ENCODE results near the gene XRN1. TPM values are rescaled to one million over a fixed set of nuclear protein-coding genes. Genes with fewer than 3 reads are reported as not detected.

The XRN1 gene
- total RNA-seq, 6 donors from 2014 or later, result 34.1 to 60.5 (median 38.4) TPM

DNA sequence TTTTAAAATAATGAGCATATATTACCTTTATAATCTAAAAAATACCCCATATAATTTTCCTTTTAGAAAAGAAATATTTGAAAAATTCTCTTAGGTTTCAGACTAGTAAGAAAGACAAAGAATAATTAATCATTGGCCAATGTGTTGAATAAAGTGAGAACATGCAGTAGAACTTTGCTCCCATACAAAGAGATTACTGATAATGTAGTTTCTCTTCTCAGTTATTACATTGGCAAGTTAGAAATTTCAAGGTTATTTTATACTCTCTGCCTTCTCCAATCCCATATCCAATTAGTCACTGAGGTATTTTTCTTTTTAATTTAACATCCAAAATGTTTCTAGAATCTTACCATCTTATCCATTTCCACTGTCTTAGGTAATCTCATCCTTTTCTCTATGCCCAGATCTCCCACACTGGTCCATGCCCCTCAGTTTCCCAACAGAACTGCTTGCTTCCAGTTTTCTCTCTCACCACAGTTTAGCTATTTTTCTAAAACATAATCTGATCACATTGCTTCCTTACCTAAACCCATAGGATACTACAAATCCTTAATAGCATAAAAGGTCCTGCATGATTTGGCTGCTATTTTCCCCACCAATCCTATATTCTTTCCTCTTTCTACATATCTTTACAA, 10.8 kb downstream of the XRN1 start:
- no peak overlapping the region for H3K27ac ChIP-seq
- peaks cover 0 to 6% (median 4%) of the 10 kb centered on the region in 4 donors for H3K4me1 ChIP-seq
- no peak for DNase-seq
- ATAC-seq (ENCODE audit: low FRiP score in 2 of 2), result no peak
- H3K36me3 ChIP-seq, result peaks cover 0 to 15% (median 2%) of the 10 kb centered on the region in 4 donors
- no peak overlapping the region for H3K4me3 ChIP-seq
- TF ChIP-seq EP300 (IDR thresholded peaks at IDR 0.05), result no peak
- H3K27me3 ChIP-seq, result no peaks in the 10 kb centered on the region
- H3K9me3 ChIP-seq, result no peaks in the 10 kb centered on the region

DNA sequence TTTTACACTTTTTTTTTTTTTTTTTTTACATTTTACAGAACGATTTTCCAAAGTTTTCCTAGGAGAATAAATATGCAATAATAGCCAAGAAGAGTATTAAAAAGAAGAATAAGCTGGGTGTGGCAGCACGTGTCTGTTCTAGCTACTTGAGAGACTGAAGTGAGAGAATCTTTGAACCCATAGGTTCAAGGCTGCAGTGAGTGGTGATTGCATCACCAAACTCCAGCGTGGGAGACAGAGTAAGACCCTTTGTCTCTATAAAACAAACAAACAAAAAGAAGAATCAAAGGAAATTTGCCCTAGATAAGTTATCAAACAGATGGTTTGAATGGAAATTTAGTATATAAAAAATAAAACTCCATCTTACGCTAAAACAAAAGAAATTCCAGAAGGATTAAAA, 13.3 kb downstream of the XRN1 start:
- no peak overlapping the region for H3K27ac ChIP-seq
- 58 to 69% methylated on average over 4 of the region's 4 CpGs for whole genome bisulfite sequencing, 2 donors
- H3K27me3 ChIP-seq, result no peaks in the 10 kb centered on the region
- TF ChIP-seq, protein P1, sequence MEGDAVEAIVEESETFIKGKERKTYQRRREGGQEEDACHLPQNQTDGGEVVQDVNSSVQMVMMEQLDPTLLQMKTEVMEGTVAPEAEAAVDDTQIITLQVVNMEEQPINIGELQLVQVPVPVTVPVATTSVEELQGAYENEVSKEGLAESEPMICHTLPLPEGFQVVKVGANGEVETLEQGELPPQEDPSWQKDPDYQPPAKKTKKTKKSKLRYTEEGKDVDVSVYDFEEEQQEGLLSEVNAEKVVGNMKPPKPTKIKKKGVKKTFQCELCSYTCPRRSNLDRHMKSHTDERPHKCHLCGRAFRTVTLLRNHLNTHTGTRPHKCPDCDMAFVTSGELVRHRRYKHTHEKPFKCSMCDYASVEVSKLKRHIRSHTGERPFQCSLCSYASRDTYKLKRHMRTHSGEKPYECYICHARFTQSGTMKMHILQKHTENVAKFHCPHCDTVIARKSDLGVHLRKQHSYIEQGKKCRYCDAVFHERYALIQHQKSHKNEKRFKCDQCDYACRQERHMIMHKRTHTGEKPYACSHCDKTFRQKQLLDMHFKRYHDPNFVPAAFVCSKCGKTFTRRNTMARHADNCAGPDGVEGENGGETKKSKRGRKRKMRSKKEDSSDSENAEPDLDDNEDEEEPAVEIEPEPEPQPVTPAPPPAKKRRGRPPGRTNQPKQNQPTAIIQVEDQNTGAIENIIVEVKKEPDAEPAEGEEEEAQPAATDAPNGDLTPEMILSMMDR (IDR thresholded peaks at IDR 0.05), result no peak
- TF ChIP-seq EP300 (IDR thresholded peaks at IDR 0.05) (no peak), POLR2A (IDR thresholded peaks at IDR 0.05) (no peak), POLR2AphosphoS5 (IDR thresholded peaks at IDR 0.05) (no peak)
- H3K4me1 ChIP-seq, result peaks cover 0 to 5% (median under 1%) of the 10 kb centered on the region in 4 donors
- no peak for DNase-seq
- H3K9me3 ChIP-seq, result no peaks in the 10 kb centered on the region
- ATAC-seq (ENCODE audit: low FRiP score in 2 of 2), result no peak
- H3K36me3 ChIP-seq, result peaks cover 10 to 37% (median 13%) of the 10 kb centered on the region in 4 donors
- H3K4me3 ChIP-seq, result no peak overlapping the region

DNA sequence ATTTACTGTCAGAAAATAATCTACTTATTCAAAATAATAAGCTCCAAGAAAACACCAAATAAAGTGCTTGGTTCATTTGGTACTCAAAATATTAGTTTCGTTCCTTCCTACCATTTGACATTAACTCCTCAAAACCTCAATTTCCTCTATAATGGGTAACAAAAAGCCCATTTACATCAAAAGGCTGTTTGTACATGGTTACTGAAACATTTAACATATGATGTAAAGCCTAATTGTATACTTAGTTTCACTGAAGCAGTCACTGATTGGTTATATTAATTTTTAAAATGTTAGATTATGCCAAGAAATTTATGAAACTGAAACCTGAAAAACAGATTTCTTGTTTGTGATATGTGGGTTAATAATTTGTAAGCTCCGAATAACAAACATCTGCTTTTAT, 14.7 kb downstream of the XRN1 start:
- no peak for TF ChIP-seq POLR2A (IDR thresholded peaks at IDR 0.05)
- no peak for TF ChIP-seq EP300 (IDR thresholded peaks at IDR 0.05)
- TF ChIP-seq, protein P1 (IDR thresholded peaks at IDR 0.05), result no peak
- TF ChIP-seq POLR2AphosphoS5 (IDR thresholded peaks at IDR 0.05), result no peak
- Histone ChIP-seq H3K4me3 (no peak overlapping the region), H3K4me1 (peaks cover 0 to 5% (median 0%) of the 10 kb centered on the region in 4 donors), H3K36me3 (peaks cover 12 to 44% (median 14%) of the 10 kb centered on the region in 4 donors), H3K27me3 (no peaks in the 10 kb centered on the region), H3K9me3 (no peaks in the 10 kb centered on the region), H3K27ac (no peak overlapping the region)
- 84 to 88% methylated on average over 2 of the region's 2 CpGs for WGBS, 2 donors
- ATAC-seq (ENCODE audit: low FRiP score in 2 of 2), result no peak
- DNase-seq, result no peak

DNA sequence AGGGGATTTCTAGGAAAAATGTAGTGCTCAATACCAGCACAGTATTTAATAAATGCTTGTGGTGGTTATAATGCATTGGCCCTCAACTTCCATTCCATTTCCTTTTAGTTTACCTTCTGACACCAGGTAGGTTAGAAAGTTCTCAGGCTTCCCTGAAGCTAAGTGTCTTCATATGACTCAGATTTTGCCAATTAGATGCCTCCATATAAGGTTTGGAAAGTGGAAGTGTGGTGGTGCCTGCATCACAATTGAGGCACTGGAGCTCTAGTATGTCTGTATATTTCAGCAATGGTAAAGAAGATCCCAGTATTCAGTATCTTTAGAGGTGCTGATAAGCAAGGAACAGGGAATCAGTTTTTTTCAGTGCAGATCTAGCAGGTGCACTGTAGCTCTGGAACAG, 18.3 kb downstream of the XRN1 start:
- Histone ChIP-seq H3K4me3 (no peak overlapping the region), H3K9me3 (no peaks in the 10 kb centered on the region), H3K27me3 (no peaks in the 10 kb centered on the region), H3K27ac (no peak overlapping the region), H3K36me3 (peaks cover 14 to 55% (median 18%) of the 10 kb centered on the region in 4 donors), H3K4me1 (peaks cover 0 to 3% (median 0%) of the 10 kb centered on the region in 4 donors)
- DNase-seq, result no peak
- ATAC-seq (ENCODE audit: low FRiP score in 2 of 2), result no peak
- TF ChIP-seq, protein P1 (IDR thresholded peaks at IDR 0.05), result no peak
- TF ChIP-seq POLR2A (IDR thresholded peaks at IDR 0.05) (no peak), POLR2AphosphoS5 (IDR thresholded peaks at IDR 0.05) (no peak), EP300 (IDR thresholded peaks at IDR 0.05) (no peak)

DNA sequence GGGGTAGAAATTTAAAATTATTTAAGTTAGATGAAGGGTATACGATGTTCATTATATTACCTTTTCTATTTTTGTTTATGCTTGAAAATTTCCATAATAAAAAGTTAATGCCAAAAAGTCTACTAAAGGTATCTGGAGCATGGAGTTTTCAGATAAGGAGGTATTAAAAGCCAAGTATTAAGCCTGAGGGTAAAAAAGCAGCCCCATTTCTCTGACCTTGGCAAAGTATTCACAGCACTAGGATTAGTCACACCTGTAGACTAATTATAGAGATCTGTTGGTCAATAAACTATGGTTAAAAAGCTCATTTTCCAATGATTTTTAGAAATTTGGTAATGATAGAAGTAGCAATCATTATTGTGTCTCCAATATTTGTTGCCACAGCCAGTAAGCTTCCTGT, 23.1 kb downstream of the XRN1 start:
- ATAC-seq (ENCODE audit: low FRiP score in 2 of 2) (no peak), DNase-seq (no peak)
- no peak overlapping the region for H3K27ac ChIP-seq
- H3K27me3 ChIP-seq, result no peaks in the 10 kb centered on the region
- no peak overlapping the region for H3K4me3 ChIP-seq
- 95 to 96% methylated on average over 1 of the region's 1 CpG for WGBS, 2 donors
- H3K36me3 ChIP-seq, result peaks cover 11 to 75% (median 24%) of the 10 kb centered on the region in 4 donors
- TF ChIP-seq, protein P1 (IDR thresholded peaks at IDR 0.05), result no peak
- no peak for TF ChIP-seq POLR2A (IDR thresholded peaks at IDR 0.05)
- no peak for TF ChIP-seq EP300 (IDR thresholded peaks at IDR 0.05)
- TF ChIP-seq POLR2AphosphoS5 (IDR thresholded peaks at IDR 0.05), result no peak
- H3K9me3 ChIP-seq, result no peaks in the 10 kb centered on the region
- no peaks in the 10 kb centered on the region for H3K4me1 ChIP-seq
